DMS153 treated with DMSO at 0.1 percent for 48 hours (cell line): Measurements from ENCODE around the gene ZSWIM7.
"Not testable (repeated sequence)": the region's sequence is repeated elsewhere in the genome, so short reads cannot be mapped to it uniquely, and the experiment has no call there.

Experiments
- DNase-seq: peaks from one replicate; lab custom pipeline; 2025; ENCODE audit not compliant: unreplicated experiment; lab: John Stamatoyannopoulos, UW

ZSWIM7 gene

GRCh38 chr17:15958484-15958854 lies 41.0 kb downstream of the ZSWIM7 start:
- no peak for DNase-seq

- DNase-seq, result no peak
Observed at GRCh38 chr17:15957608-15958307, 41.7 kb downstream of the ZSWIM7 start.

GRCh38 chr17:15957206-15957605 lies 42.3 kb downstream of the ZSWIM7 start:
- DNase-seq, result no peak

- DNase-seq, result no peak
Observed at GRCh38 chr17:15955793-15956541, 43.5 kb downstream of the ZSWIM7 start.

- no peak for DNase-seq
Observed at GRCh38 chr17:15954222-15954621, 45.3 kb downstream of the ZSWIM7 start.

GRCh38 chr17:15952916-15953790 lies 46.4 kb downstream of the ZSWIM7 start:
- no peak for DNase-seq

- DNase-seq, result no peak
Observed at GRCh38 chr17:15952048-15952532, 47.4 kb downstream of the ZSWIM7 start.

- no peak for DNase-seq
Observed at GRCh38 chr17:15951368-15952047, 48.0 kb downstream of the ZSWIM7 start.

- DNase-seq, result no peak
Observed at GRCh38 chr17:15947976-15948752, 51.3 kb downstream of the ZSWIM7 start.

- DNase-seq, result no peak
Observed at GRCh38 chr17:15947271-15947670, 52.2 kb downstream of the ZSWIM7 start.

- DNase-seq, result no peak
Observed at GRCh38 chr17:15946611-15947120, 52.8 kb downstream of the ZSWIM7 start.

GRCh38 chr17:15945527-15946191 lies 53.8 kb downstream of the ZSWIM7 start:
- no peak for DNase-seq

GRCh38 chr17:15944759-15945526 lies 54.6 kb downstream of the ZSWIM7 start, which contains the start of gene ADORA2B:
ADORA2B (plus strand) TSS chr17:15945130; CDS start chr17:15945249, 119 bp downstream.
- DNase-seq, result no peak

- DNase-seq, result no peak
Observed at GRCh38 chr17:15943971-15944758, 55.3 kb downstream of the ZSWIM7 start.

- no peak for DNase-seq
Observed at GRCh38 chr17:15942207-15942833, 57.2 kb downstream of the ZSWIM7 start.

- no peak for DNase-seq
Observed at GRCh38 chr17:15941781-15942180, 57.7 kb downstream of the ZSWIM7 start.

GRCh38 chr17:15936481-15936880 lies 63.0 kb downstream of the ZSWIM7 start:
- DNase-seq, result not testable (repeated sequence)
